DMS 273 (cell line): Measurements from ENCODE around the gene TOR4A.

Experiments
- DNase-seq: peaks from one replicate; lab custom pipeline; 2025; ENCODE audit not compliant: unreplicated experiment; lab: John Stamatoyannopoulos, UW

Gene TOR4A

GRCh38 chr9:137293482-137294090 is 16.1 kb downstream of the TOR4A start:
- DNase-seq: no peak

- DNase-seq: peak; percentile 81
Measured at GRCh38 chr9:137294091-137294680, 16.7 kb downstream of the TOR4A start.

- peak; percentile 66 for DNase-seq
Measured at GRCh38 chr9:137294681-137295237, 17.2 kb downstream of the TOR4A start.

GRCh38 chr9:137295238-137295811 is 17.8 kb downstream of the TOR4A start:
- DNase-seq: peak; percentile 79

GRCh38 chr9:137295849-137296669 is 18.5 kb downstream of the TOR4A start:
- DNase-seq: no peak

GRCh38 chr9:137296670-137297664 is 19.4 kb downstream of the TOR4A start:
- no peak for DNase-seq

GRCh38 chr9:137297966-137298365 is 20.4 kb downstream of the TOR4A start:
- DNase-seq: no peak

- no peak for DNase-seq
Measured at GRCh38 chr9:137298401-137299202, 21.1 kb downstream of the TOR4A start.

- no peak for DNase-seq
Measured at GRCh38 chr9:137299203-137299565, 21.7 kb downstream of the TOR4A start.

GRCh38 chr9:137299938-137300337 is 22.4 kb downstream of the TOR4A start:
- no peak for DNase-seq

GRCh38 chr9:137300567-137301080 is 23.1 kb downstream of the TOR4A start:
- DNase-seq: peak; percentile 74

GRCh38 chr9:137301081-137301947 is 23.8 kb downstream of the TOR4A start:
- DNase-seq: peak; percentile 84

- peak; percentile 92 for DNase-seq
Measured at GRCh38 chr9:137302118-137302448, 24.6 kb downstream of the TOR4A start, which contains the start of gene NRARP. TSS of gene NRARP (minus strand) at chr9:137302271. CDS start at chr9:137301928, 343 bp downstream.

GRCh38 chr9:137302449-137303150 is 25.1 kb downstream of the TOR4A start:
- DNase-seq: no peak

- peak; percentile 44 for DNase-seq
Measured at GRCh38 chr9:137303151-137303892, 25.8 kb downstream of the TOR4A start.

- no peak for DNase-seq
Measured at GRCh38 chr9:137303893-137304382, 26.4 kb downstream of the TOR4A start.
